GM12874 (cell line): ENCODE data around the gene SCYGR3.

Experiments
- TF ChIP-seq, protein P1 (sequence below): IDR thresholded peaks from 2 replicates; pipeline ENCODE4 v1.5.1; 2011; ENCODE audit warnings: low read depth, mild to moderate bottlenecking, control low read depth, low read length, moderate library complexity; ENCODE audit not compliant: insufficient read depth

SCYGR3 gene

DNA sequence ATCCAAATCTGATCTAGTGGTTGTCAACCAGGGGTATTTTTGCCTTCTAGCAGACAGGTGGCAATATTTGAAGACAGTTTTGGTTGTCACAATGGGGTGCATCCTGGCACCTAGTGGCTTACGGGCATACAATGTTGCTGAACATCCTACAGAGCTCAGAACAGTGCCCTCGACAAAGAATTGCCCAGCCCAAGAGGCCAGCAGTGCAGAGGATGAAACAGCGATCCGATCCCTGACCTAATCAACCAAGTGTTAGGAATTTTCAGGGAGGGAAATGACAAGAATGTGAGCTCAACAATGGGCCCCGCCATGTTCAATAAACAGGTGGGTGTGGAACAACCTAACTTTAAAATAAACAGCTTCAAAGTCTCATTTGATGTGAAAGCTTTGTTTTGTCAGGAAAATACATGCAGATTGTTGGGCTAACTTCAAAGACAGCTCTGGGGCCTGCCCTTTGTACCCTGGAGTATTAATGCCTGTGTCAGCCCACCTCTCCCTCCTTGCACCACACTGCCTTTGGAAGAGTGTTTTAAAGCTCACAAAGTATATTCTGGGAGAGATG lies 29.4 kb upstream of the SCYGR3 start:
- TF ChIP-seq, protein P1, sequence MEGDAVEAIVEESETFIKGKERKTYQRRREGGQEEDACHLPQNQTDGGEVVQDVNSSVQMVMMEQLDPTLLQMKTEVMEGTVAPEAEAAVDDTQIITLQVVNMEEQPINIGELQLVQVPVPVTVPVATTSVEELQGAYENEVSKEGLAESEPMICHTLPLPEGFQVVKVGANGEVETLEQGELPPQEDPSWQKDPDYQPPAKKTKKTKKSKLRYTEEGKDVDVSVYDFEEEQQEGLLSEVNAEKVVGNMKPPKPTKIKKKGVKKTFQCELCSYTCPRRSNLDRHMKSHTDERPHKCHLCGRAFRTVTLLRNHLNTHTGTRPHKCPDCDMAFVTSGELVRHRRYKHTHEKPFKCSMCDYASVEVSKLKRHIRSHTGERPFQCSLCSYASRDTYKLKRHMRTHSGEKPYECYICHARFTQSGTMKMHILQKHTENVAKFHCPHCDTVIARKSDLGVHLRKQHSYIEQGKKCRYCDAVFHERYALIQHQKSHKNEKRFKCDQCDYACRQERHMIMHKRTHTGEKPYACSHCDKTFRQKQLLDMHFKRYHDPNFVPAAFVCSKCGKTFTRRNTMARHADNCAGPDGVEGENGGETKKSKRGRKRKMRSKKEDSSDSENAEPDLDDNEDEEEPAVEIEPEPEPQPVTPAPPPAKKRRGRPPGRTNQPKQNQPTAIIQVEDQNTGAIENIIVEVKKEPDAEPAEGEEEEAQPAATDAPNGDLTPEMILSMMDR: no peak

DNA sequence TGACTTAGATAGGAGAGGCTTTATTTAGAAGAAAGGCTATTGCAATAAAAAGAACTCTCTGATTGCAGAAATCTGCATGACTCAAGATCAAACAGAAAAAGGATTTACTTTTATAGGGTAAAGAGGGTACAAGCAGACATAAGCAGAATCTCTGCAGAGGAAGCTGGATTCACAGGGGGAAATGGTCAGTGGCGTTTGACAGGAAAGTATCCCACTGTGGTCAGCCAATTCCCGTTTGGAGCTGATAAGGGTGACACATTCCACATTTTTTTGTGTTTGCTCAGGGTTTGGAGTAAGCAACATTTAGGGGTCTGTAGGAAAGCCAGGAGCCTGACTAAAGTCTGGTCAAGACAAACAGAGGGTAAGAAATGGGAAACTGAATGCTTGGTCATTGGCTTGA lies 28.0 kb upstream of the SCYGR3 start:
- TF ChIP-seq, protein P1: no peak

DNA sequence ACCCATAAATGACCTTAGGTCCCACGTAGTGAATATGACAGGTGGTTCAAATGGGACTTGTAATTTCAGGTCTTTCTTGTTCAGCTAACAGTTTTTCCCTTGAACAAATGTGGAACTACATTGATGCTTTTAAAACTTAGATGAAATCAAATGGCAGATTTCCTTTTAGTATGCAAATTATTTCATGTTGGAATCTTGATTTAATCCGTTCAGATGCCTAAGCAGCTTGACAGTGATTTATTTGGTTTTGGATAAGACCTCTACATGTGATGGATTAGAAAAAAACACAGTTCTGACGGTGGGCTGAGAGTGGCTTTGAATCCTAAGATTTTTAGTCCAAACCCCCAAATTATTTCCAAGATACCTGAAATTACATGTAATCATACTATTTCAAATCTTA lies 19.6 kb upstream of the SCYGR3 start:
- TF ChIP-seq, protein P1: no peak

DNA sequence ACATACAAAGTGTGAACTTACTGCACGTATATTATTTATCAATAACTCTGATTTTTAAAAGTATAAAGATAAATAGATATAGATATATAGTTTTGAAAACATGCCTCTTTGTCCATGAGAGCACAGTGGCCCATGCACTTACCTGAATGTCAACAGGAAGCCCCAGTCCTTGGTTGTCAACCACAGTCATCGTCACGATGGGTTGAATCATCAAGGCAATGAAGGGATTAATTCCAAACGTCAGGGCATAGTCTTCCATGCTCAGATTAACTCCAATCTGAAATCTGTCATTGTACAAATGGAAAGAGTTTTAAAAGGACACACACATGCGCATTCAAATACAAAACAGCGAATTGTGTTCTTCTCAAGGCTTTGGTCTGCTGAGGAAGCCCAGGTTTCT lies 18.2 kb upstream of the SCYGR3 start:
- TF ChIP-seq, protein P1: no peak

DNA sequence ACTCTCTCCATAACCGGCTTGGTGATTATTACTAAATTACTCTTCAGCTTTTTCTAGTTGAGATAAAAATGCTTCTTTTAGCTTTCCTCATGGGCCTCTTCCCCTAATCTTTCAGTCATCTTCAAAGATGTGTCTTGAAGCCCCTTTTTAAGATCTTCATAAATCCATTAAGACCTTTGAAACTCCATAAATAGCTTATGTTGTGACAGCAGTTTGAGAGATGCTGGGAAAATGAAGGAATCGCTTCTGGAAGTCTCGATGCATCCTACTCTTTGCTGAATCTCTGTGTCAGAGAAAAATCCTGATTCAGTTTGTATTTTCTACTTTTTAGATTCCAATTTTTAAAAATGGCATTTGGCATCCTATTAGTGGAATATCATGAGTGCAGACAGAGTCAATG lies 15.7 kb upstream of the SCYGR3 start:
- TF ChIP-seq, protein P1: no peak

DNA sequence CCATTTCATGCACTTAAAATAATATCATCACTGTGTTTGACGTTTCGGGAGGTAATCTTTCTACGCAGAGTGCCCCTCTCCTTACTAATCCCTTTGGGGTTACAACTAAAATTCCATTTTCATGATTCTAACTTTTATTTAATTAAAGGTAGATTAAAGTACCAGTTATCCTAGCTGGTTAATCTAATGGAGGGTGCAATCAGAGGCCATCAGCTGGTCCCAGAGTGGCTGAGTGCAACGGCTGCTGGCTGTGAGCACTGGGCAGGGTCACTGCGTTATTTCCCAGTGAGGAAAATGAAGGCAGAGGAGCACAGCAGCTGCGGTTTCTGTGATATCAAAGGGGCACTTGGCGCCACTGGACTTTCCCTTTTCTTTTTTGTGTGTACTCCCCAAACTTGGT lies 14.8 kb upstream of the SCYGR3 start:
- TF ChIP-seq, protein P1: no peak

DNA sequence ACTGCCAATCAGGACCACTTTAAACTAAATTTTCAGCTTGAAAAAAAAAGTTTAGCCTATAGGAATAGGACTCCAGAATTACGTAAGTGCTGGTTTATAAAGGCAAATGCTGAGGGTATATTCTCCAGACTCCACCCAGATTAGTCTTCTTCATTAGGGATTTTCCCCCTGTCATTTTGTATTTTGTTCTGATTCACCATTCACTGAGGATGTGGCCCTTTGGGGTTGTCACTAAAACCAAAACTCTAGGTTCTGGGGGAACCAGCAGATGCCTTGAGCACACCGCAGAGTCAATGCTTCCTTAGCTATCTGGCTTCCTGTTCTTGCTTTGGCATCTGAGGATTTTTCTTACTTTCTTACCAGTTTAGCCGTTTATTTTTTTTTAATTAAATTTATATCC lies 13.1 kb upstream of the SCYGR3 start:
- TF ChIP-seq, protein P1: no peak
